ENCODE data around the gene SNAPC2.

GRCh38 chr19:7933411-7933810 is 13.3 kb downstream of the SNAPC2 start:
- TF ChIP-seq POLR2A (IDR thresholded peaks at IDR 0.05) (no peak), CTCF (IDR thresholded peaks at IDR 0.05) (no peak), POLR2AphosphoS5 (IDR thresholded peaks at IDR 0.05; ENCODE audit: insufficient read depth in 1 of 2, low read depth in 1 of 2) (no peak)
